K562 (cell line): ENCODE measurements around the gene RELA. TPM values are rescaled to one million over a fixed set of nuclear protein-coding genes. Genes with fewer than 3 reads are reported as not detected.

Experiments
- CBX3 ChIP-seq, 2 experiments: IDR thresholded peaks; 1 replicate in 1 of 2; 2 replicates in 1 of 2; pipeline ENCODE4 v1.6.1; 2012; ENCODE audit warnings: inconsistent platforms in 2 of 2, low read length in 2 of 2, borderline replicate concordance in 1 of 2, control low read depth in 1 of 2
- CXXC5 ChIP-seq: fragments of 250-450 bp; sonication (Bioruptor Pico); IDR thresholded peaks from 2 replicates; pipeline ENCODE4 v1.8.0; 2022; ENCODE audit warnings: inconsistent platforms, mild to moderate bottlenecking, moderate library complexity
- HMG20B ChIP-seq: fragments of 250-450 bp; sonication (Bioruptor Pico); IDR thresholded peaks from 2 replicates; pipeline ENCODE4 v1.5.0; 2021; ENCODE audit warnings: mild to moderate bottlenecking
- MBD2 ChIP-seq: sonication (generic); IDR thresholded peaks from 2 replicates; pipeline ENCODE4 v1.6.1; 2016; ENCODE audit warnings: low read depth, borderline replicate concordance
- RCOR1 ChIP-seq, 2 experiments: IDR thresholded peaks; 2 replicates each; pipeline ENCODE4 v1.6.1; 2012; ENCODE audit warnings: low read depth in 2 of 2, low read length in 2 of 2, borderline replicate concordance in 1 of 2, improper control_type of control experiment in 1 of 2
- XRCC5 ChIP-seq: fragments of 200-400 bp; formaldehyde crosslinking; IDR thresholded peaks from 2 replicates; pipeline ENCODE4 v1.6.1; 2017; ENCODE audit warnings: low read depth, mild to moderate bottlenecking, low read length
- ZNF12 ChIP-seq: sonication (generic); formaldehyde crosslinking; IDR thresholded peaks from 2 replicates; pipeline ENCODE4 v1.4.0; 2020; ENCODE audit warnings: mild to moderate bottlenecking, missing genetic modification reagents
- polyA plus RNA-seq, 8 experiments: library from polyadenylated mRNA; depleted of rRNA in 4 of 8; stranded (reverse) in 5 of 8; unstranded in 3 of 8; fragments of >200 nt; fragmentation: Nextera tagmentation in 2 of 8; fragmentation: Illumina TruSeq in 1 of 8; extraction: Ambion mirVana in 2 of 8; extraction: Trizol in 1 of 8; gene quantifications; 2 replicates each; pipeline versions ENCODE4 v1.2.1 to v1.2.3, GENCODE V29; 2011 to 2014; ENCODE audit warnings: inconsistent platforms in 1 of 8, missing spikeins in 1 of 8
- total RNA-seq, 7 experiments: library from RNA; depleted of rRNA in 6 of 7; stranded (reverse); fragments of >200 nt in 6 of 7; fragmentation: Illumina TruSeq in 2 of 7; extraction: Trizol in 2 of 7; gene quantifications; 2 replicates each; pipeline versions ENCODE4 v1.2.1 to v1.2.3, GENCODE V29; 2011 to 2021; ENCODE audit warnings: low replicate concordance in 1 of 7
- TF ChIP-seq, protein P1 (sequence below): sonication (generic); formaldehyde crosslinking; IDR thresholded peaks from 2 replicates; pipeline ENCODE4 v1.8.0; 2022; ENCODE audit warnings: mild to moderate bottlenecking, missing genetic modification reagents
- TF ChIP-seq, protein P2 (sequence below): fragments of 450-650 bp; formaldehyde crosslinking; IDR thresholded peaks from 2 replicates; pipeline ENCODE4 v1.4.0; 2020; ENCODE audit warnings: mild to moderate bottlenecking, moderate library complexity
- TF ChIP-seq, protein P3 (sequence below): fragments of 250-450 bp; sonication (Bioruptor Pico); IDR thresholded peaks from 2 replicates; pipeline ENCODE4 v1.4.0; 2020
- TF ChIP-seq, protein P4 (sequence below): fragments of 200-800 bp; sonication (Bioruptor generic); IDR thresholded peaks from 2 replicates; pipeline ENCODE4 v1.6.1; 2017; ENCODE audit warnings: missing genetic modification characterization, missing compliant biosample characterization
- TF ChIP-seq, protein P5 (sequence below), 3 experiments: fragments of 200-800 bp in 1 of 3; fragments of 250-450 bp in 1 of 3; fragments of 450-650 bp in 1 of 3; sonication (Bioruptor Pico) in 1 of 3; sonication (Bioruptor generic) in 1 of 3; formaldehyde crosslinking in 1 of 3; IDR thresholded peaks; 2 replicates each; pipeline versions ENCODE4 v1.6.1 to v1.8.0; 2016 to 2022; ENCODE audit warnings: mild to moderate bottlenecking in 2 of 3, missing genetic modification characterization in 2 of 3, missing compliant biosample characterization in 1 of 3, moderate library complexity in 1 of 3

RELA gene
- total and polyA plus RNA-seq, 9 of the 15 experiments (the other 6 are each of a cell fraction or from before 2014, with no cell fraction given) = 6.0 to 67.4 (median 20.6) TPM

DNA sequence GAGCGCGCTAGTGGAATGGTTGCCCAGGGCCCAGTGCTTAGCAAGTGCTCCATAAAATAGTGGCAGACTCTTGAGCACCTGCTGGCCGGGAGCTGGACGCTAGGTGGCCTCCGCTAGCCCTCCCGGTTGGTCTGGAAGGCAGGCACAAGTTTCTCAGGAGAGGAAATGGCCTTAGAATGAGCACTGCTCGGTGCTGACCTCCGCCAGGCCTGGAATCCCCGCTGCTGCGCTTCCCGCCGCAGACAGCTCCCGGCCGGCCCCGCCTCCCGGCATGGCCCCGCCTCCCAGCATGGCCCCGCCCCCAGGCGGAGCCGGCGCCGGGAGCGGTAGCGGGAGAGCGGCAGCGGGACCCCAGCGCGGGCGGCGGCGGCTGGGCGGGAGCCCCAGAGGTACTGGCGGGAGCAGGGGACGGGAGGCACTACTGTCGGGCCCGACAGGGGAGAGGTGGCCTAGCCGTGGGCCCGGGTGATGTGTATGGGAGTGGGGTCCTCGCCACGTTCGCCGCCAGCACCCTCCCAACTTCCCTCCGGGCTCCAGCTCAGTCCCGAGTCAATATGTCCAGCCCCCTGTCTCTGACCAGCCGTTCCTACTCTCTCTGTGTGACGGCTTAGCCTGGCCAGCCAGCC is 24.8 kb downstream of the RELA start, which contains the start of gene SIPA1 (continued):
- TF ChIP-seq, protein P1, sequence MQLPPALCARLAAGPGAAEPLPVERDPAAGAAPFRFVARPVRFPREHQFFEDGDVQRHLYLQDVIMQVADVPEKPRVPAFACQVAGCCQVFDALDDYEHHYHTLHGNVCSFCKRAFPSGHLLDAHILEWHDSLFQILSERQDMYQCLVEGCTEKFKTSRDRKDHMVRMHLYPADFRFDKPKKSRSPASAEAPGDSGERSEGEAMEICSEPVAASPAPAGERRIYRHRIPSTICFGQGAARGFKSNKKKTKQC (CRISPR knock-in tag) = peak; percentile 55; the same call in 1 of the 2 replicates
- TF ChIP-seq XRCC5 (0 out of 2 replicates have a peak, but pooled peaks have one; percentile 20), ZNF12 (CRISPR knock-in tag) (0 out of 2 replicates have a peak, but pooled peaks have one; percentile 74), CXXC5 (CRISPR knock-in tag) (peak; percentile 80), HMG20B (0 out of 2 replicates have a peak, but pooled peaks have one; percentile 68), MBD2 (0 out of 2 replicates have a peak, but pooled peaks have one; percentile 12), RCOR1 (IDR thresholded peaks at IDR 0.05; ENCODE audit: borderline replicate concordance in 1 of 2, low read depth in 2 of 2, low read length in 2 of 2) (peak in 1 of 2 experiments; percentile 64; a peak in 1 of 4 replicates), CBX3 (IDR thresholded peaks at IDR 0.05; ENCODE audit: borderline replicate concordance in 1 of 2, low read length in 2 of 2) (peak in 1 of 2 experiments; percentile 24; a peak in 1 of 3 replicates)
- TF ChIP-seq, protein P2, sequence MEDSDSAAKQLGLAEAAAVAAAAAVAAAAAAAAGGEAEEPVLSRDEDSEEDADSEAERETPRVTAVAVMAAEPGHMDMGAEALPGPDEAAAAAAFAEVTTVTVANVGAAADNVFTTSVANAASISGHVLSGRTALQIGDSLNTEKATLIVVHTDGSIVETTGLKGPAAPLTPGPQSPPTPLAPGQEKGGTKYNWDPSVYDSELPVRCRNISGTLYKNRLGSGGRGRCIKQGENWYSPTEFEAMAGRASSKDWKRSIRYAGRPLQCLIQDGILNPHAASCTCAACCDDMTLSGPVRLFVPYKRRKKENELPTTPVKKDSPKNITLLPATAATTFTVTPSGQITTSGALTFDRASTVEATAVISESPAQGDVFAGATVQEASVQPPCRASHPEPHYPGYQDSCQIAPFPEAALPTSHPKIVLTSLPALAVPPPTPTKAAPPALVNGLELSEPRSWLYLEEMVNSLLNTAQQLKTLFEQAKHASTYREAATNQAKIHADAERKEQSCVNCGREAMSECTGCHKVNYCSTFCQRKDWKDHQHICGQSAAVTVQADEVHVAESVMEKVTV = 0 out of 2 replicates have a peak, but pooled peaks have one; percentile 18
- TF ChIP-seq, protein P3, sequence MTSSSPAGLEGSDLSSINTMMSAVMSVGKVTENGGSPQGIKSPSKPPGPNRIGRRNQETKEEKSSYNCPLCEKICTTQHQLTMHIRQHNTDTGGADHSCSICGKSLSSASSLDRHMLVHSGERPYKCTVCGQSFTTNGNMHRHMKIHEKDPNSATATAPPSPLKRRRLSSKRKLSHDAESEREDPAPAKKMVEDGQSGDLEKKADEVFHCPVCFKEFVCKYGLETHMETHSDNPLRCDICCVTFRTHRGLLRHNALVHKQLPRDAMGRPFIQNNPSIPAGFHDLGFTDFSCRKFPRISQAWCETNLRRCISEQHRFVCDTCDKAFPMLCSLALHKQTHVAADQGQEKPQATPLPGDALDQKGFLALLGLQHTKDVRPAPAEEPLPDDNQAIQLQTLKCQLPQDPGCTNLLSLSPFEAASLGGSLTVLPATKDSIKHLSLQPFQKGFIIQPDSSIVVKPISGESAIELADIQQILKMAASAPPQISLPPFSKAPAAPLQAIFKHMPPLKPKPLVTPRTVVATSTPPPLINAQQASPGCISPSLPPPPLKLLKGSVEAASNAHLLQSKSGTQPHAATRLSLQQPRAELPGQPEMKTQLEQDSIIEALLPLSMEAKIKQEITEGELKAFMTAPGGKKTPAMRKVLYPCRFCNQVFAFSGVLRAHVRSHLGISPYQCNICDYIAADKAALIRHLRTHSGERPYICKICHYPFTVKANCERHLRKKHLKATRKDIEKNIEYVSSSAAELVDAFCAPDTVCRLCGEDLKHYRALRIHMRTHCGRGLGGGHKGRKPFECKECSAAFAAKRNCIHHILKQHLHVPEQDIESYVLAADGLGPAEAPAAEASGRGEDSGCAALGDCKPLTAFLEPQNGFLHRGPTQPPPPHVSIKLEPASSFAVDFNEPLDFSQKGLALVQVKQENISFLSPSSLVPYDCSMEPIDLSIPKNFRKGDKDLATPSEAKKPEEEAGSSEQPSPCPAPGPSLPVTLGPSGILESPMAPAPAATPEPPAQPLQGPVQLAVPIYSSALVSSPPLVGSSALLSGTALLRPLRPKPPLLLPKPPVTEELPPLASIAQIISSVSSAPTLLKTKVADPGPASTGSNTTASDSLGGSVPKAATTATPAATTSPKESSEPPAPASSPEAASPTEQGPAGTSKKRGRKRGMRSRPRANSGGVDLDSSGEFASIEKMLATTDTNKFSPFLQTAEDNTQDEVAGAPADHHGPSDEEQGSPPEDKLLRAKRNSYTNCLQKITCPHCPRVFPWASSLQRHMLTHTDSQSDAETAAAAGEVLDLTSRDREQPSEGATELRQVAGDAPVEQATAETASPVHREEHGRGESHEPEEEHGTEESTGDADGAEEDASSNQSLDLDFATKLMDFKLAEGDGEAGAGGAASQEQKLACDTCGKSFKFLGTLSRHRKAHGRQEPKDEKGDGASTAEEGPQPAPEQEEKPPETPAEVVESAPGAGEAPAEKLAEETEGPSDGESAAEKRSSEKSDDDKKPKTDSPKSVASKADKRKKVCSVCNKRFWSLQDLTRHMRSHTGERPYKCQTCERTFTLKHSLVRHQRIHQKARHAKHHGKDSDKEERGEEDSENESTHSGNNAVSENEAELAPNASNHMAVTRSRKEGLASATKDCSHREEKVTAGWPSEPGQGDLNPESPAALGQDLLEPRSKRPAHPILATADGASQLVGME (CRISPR knock-in tag) = no peak
- TF ChIP-seq, protein P4, sequence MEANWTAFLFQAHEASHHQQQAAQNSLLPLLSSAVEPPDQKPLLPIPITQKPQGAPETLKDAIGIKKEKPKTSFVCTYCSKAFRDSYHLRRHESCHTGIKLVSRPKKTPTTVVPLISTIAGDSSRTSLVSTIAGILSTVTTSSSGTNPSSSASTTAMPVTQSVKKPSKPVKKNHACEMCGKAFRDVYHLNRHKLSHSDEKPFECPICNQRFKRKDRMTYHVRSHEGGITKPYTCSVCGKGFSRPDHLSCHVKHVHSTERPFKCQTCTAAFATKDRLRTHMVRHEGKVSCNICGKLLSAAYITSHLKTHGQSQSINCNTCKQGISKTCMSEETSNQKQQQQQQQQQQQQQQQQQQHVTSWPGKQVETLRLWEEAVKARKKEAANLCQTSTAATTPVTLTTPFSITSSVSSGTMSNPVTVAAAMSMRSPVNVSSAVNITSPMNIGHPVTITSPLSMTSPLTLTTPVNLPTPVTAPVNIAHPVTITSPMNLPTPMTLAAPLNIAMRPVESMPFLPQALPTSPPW = no peak
- TF ChIP-seq, protein P5, sequence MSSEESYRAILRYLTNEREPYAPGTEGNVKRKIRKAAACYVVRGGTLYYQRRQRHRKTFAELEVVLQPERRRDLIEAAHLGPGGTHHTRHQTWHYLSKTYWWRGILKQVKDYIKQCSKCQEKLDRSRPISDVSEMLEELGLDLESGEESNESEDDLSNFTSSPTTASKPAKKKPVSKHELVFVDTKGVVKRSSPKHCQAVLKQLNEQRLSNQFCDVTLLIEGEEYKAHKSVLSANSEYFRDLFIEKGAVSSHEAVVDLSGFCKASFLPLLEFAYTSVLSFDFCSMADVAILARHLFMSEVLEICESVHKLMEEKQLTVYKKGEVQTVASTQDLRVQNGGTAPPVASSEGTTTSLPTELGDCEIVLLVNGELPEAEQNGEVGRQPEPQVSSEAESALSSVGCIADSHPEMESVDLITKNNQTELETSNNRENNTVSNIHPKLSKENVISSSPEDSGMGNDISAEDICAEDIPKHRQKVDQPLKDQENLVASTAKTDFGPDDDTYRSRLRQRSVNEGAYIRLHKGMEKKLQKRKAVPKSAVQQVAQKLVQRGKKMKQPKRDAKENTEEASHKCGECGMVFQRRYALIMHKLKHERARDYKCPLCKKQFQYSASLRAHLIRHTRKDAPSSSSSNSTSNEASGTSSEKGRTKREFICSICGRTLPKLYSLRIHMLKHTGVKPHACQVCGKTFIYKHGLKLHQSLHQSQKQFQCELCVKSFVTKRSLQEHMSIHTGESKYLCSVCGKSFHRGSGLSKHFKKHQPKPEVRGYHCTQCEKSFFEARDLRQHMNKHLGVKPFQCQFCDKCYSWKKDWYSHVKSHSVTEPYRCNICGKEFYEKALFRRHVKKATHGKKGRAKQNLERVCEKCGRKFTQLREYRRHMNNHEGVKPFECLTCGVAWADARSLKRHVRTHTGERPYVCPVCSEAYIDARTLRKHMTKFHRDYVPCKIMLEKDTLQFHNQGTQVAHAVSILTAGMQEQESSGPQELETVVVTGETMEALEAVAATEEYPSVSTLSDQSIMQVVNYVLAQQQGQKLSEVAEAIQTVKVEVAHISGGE (CRISPR knock-in tag; IDR thresholded peaks at IDR 0.05) = no peak; a peak in 1 of 6 replicates
